CD14-positive monocyte (primary cell): ENCODE results near the gene PDE4B. TPM values are rescaled to one million over a fixed set of nuclear protein-coding genes. Genes with fewer than 3 reads are reported as not detected.

Experiments
- DNase-seq, 3 donors: peaks; one replicate each; pipeline ENCODE4 v3.0.0-alpha.2; 2011 to 2022
- H2AFZ ChIP-seq: 2 replicates; pipeline ENCODE4 v1.6.0; 2012; ENCODE audit warnings: mild to moderate bottlenecking, low read depth, low read length, inconsistent platforms; ENCODE audit not compliant: insufficient read depth, poor library complexity, severe bottlenecking
- H3K27ac ChIP-seq, 2 donors: 1 replicate in 1 of 2; 2 replicates in 1 of 2; pipeline ENCODE4 v1.5.1; 2012 to 2013; ENCODE audit warnings: low read length in 2 of 2, control low read depth in 1 of 2, inconsistent platforms in 1 of 2, low read depth in 1 of 2, mild to moderate bottlenecking in 1 of 2
- H3K27me3 ChIP-seq, 2 donors: one replicate each; pipeline versions ENCODE4 v1.6.0 to v1.6.1; 2011 to 2013; ENCODE audit warnings: low read length in 2 of 2; ENCODE audit not compliant: control insufficient read depth in 2 of 2, insufficient read depth in 2 of 2
- H3K36me3 ChIP-seq, 2 donors: replicated peaks in 1 of 2; 1 replicate in 1 of 2; 2 replicates in 1 of 2; pipeline versions ENCODE4 v1.5.1 to v1.6.1; 2012 to 2013; ENCODE audit warnings: low read length in 2 of 2, control low read depth in 1 of 2, inconsistent platforms in 1 of 2, mild to moderate bottlenecking in 1 of 2; ENCODE audit not compliant: insufficient read depth in 2 of 2, control insufficient read depth in 1 of 2
- H3K4me1 ChIP-seq, 2 donors: 1 replicate in 1 of 2; 2 replicates in 1 of 2; pipeline versions ENCODE4 v1.5.1 to v1.6.1; 2012 to 2013; ENCODE audit warnings: low read length in 2 of 2, control low read depth in 1 of 2, inconsistent platforms in 1 of 2, mild to moderate bottlenecking in 1 of 2, moderate library complexity in 1 of 2; ENCODE audit not compliant: insufficient read depth in 2 of 2, control insufficient read depth in 1 of 2
- H3K4me2 ChIP-seq: replicated peaks from 2 replicates; pipeline ENCODE3; 2012; ENCODE audit warnings: low read length, moderate library complexity, mild to moderate bottlenecking; ENCODE audit not compliant: poor library complexity, severe bottlenecking; ENCODE audit errors: extremely low read depth
- H3K4me3 ChIP-seq, 3 experiments: fragments of 200-600 bp in 1 of 3; sonication (generic) in 1 of 3; replicated peaks in 1 of 3; 1 replicate in 2 of 3; 2 replicates in 1 of 3; pipeline ENCODE4 v1.5.1; 2011 to 2013; ENCODE audit warnings: low read length in 3 of 3, mild to moderate bottlenecking in 3 of 3, control low read depth in 2 of 3, low read depth in 2 of 3, inconsistent platforms in 1 of 3, moderate library complexity in 1 of 3
- H3K79me2 ChIP-seq: 2 replicates; pipeline ENCODE4 v1.6.0; 2012; ENCODE audit warnings: mild to moderate bottlenecking, control low read depth, inconsistent platforms, low read length, moderate library complexity; ENCODE audit not compliant: insufficient read depth
- H3K9ac ChIP-seq: 2 replicates; pipeline ENCODE4 v1.6.0; 2017; ENCODE audit warnings: low read length, mild to moderate bottlenecking; ENCODE audit not compliant: insufficient read depth, poor library complexity, severe bottlenecking
- H3K9me3 ChIP-seq, 2 donors: replicated peaks in 1 of 2; 1 replicate in 1 of 2; 2 replicates in 1 of 2; pipeline versions ENCODE4 v1.5.1 to v1.6.1; 2012 to 2013; ENCODE audit warnings: low read length in 2 of 2, control low read depth in 1 of 2; ENCODE audit not compliant: control insufficient read depth in 1 of 2, insufficient read depth in 1 of 2
- H4K20me1 ChIP-seq: 2 replicates; pipeline ENCODE4 v1.6.0; 2012; ENCODE audit warnings: mild to moderate bottlenecking, low read length, control low read depth, moderate library complexity; ENCODE audit not compliant: insufficient read depth
- H3K27ac Mint-ChIP-seq, 7 donors: one replicate each; pipeline ENCODE4 v1.8.0; 2020; ENCODE audit warnings: mild to moderate bottlenecking in 7 of 7, mixed read lengths in 7 of 7, moderate library complexity in 6 of 7, inconsistent platforms in 2 of 7
- H3K27me3 Mint-ChIP-seq, 3 donors: one replicate each; pipeline ENCODE4 v1.8.0; 2021 to 2022; ENCODE audit warnings: low read depth in 3 of 3, mild to moderate bottlenecking in 3 of 3, mixed read lengths in 3 of 3, moderate library complexity in 3 of 3, inconsistent platforms in 1 of 3
- H3K36me3 Mint-ChIP-seq, 2 donors: one replicate each; pipeline ENCODE4 v1.8.0; 2020; ENCODE audit warnings: mixed read lengths in 2 of 2, inconsistent platforms in 1 of 2, mild to moderate bottlenecking in 1 of 2
- H3K4me1 Mint-ChIP-seq: one replicate; pipeline ENCODE4 v1.8.0; 2020; ENCODE audit warnings: mild to moderate bottlenecking, mixed read lengths
- H3K4me3 Mint-ChIP-seq, 2 donors: one replicate each; pipeline ENCODE4 v1.8.0; 2020; ENCODE audit warnings: mild to moderate bottlenecking in 2 of 2, mixed read lengths in 2 of 2, moderate library complexity in 1 of 2
- H3K9me3 Mint-ChIP-seq, 7 donors: one replicate each; pipeline ENCODE4 v1.8.0; 2020 to 2022; ENCODE audit warnings: mixed read lengths in 7 of 7, mild to moderate bottlenecking in 6 of 7, moderate library complexity in 6 of 7, inconsistent platforms in 2 of 7
- CTCF ChIP-seq: fragments of 200-600 bp; IDR thresholded peaks from one replicate; pipeline ENCODE4 v1.8.0; 2022; ENCODE audit warnings: antibody characterized with exemption, mild to moderate bottlenecking
- WGBS: methylation state at CpG from one replicate; pipeline ENCODE4 v1.1.5; 2013; ENCODE audit warnings: missing lambda C conversion rate; ENCODE audit not compliant: insufficient coverage; 5-methylcytosine and 5-hydroxymethylcytosine counted together
- intact Hi-C, 2 donors: fragments of 100-400 bp; cut with micrococcal nuclease; formaldehyde crosslinking; loops; one replicate each; pipeline versions ENCODE4 v1.15.0 to v1.15.1; 2023
- polyA plus RNA-seq, 3 donors: library from polyadenylated mRNA; depleted of rRNA in 1 of 3; unstranded in 2 of 3; stranded (reverse) in 1 of 3; fragments of 300-500 nt in 2 of 3; fragments of >200 nt in 1 of 3; fragmentation: Illumina TruSeq in 2 of 3; gene quantifications; 1 replicate in 2 of 3; 2 replicates in 1 of 3; pipeline ENCODE4 v1.2.3, GENCODE V29; 2012 to 2021

PDE4B gene
- polyA plus RNA-seq, 3 donors = 17.2 to 52.8 (median 25.2) TPM

GRCh38 chr1:65818966-65819365, 26.3 kb downstream of the PDE4B start:
- no peak overlapping the region for H3K9ac ChIP-seq
- no CpG with 5 or more reads among the region's 1 CpG for WGBS
- intact Hi-C loops = no loop called here

DNA sequence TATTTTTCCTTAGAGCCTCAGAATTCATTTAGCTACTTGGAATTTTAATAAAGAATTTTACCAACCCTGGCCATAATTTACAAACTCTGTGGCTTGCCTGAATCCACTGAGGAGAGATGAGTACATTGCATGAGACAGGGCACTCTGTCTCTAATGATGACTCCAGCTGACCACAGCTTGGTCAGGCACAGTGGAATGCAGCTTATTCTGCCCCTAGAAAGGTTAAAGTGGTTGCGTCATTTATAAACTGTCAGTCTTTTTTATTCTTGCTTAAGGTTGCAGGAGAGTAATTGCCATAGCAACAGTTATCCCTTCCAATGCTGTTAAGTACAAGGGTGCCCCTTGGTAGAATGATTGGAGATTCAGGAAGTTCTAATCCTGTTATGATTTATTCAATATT, 28.3 kb downstream of the PDE4B start:
- no peaks in the 10 kb centered on the region for H4K20me1 ChIP-seq
- peaks cover 13 to 20% of the 10 kb centered on the region in 2 donors for H3K4me1 ChIP-seq
- peaks cover 0 to 3% (median 0%) of the 10 kb centered on the region in 3 donors for H3K27me3 Mint-ChIP-seq
- peak overlapping the region; percentile 16 to 87 (median 72) for H3K27ac Mint-ChIP-seq
- H3K27ac ChIP-seq = peak overlapping the region in 1 of 2 donors; percentile 79
- H3K4me2 ChIP-seq = peak overlapping the region; percentile 19
- peaks cover 0 to 3% (median 0%) of the 10 kb centered on the region in 7 donors for H3K9me3 Mint-ChIP-seq
- DNase-seq = peak; percentile 50 to 63 (median 54)
- no peak overlapping the region for H2AFZ ChIP-seq
- no peaks in the 10 kb centered on the region for H3K79me2 ChIP-seq
- H3K4me1 Mint-ChIP-seq = peaks cover 19% of the 10 kb centered on the region
- peak overlapping the region in 1 of 3 experiments; percentile 22 for H3K4me3 ChIP-seq
- H3K9ac ChIP-seq = no peak overlapping the region
- H3K36me3 Mint-ChIP-seq = no peaks in the 10 kb centered on the region
- TF ChIP-seq CTCF = no peak
- intact Hi-C loops = no loop called here
- no CpG with 5 or more reads among the region's 1 CpG for WGBS
- H3K27me3 ChIP-seq = no peaks in the 10 kb centered on the region
- no peaks in the 10 kb centered on the region for H3K9me3 ChIP-seq
- no peak overlapping the region for H3K4me3 Mint-ChIP-seq
- no peaks in the 10 kb centered on the region for H3K36me3 ChIP-seq

More at GRCh38 chr1:65818966-65819365, 26.3 kb downstream of the PDE4B start:
- Histone ChIP-seq H3K27ac (no peak overlapping the region), H3K4me3 (no peak overlapping the region), H3K4me2 (no peak overlapping the region), H3K27me3 (no peaks in the 10 kb centered on the region), H4K20me1 (no peaks in the 10 kb centered on the region), H3K4me1 (peaks cover 13 to 20% of the 10 kb centered on the region in 2 donors), H3K36me3 (no peaks in the 10 kb centered on the region), H2AFZ (no peak overlapping the region), H3K9me3 (no peaks in the 10 kb centered on the region), H3K79me2 (no peaks in the 10 kb centered on the region)
- Mint-ChIP-seq H3K27me3 (peaks cover 0 to 4% (median 0%) of the 10 kb centered on the region in 3 donors), H3K4me3 (no peak overlapping the region), H3K9me3 (peaks cover 0 to 3% (median 0%) of the 10 kb centered on the region in 7 donors), H3K4me1 (peaks cover 21% of the 10 kb centered on the region), H3K36me3 (no peaks in the 10 kb centered on the region), H3K27ac (no peak overlapping the region)
- no peak for TF ChIP-seq CTCF
- DNase-seq = no peak
